ENCODE results near the gene TPBGL.

DNA sequence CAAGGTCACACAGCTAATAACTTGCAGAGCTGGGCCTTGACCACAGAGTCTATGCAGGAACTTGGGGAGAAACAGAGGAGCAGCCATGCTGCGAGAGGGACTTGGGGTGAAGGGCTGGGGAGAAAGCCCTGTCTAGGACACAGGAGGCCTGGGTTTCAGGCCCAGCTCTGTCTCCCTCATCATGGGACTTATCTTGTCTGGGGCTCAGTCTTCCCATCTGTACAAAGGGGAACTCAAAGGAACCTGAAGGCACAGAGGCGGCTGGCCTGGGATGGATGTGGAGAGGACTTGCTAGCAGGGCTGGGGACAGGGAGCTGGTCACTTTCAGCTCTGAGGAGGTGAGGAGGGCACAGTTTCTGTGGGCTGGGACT is 36.9 kb upstream of the TPBGL start:
- TF ChIP-seq POLR2A (IDR thresholded peaks at IDR 0.05; ENCODE audit: low read length) (no peak), GATA1 (IDR thresholded peaks at IDR 0.05; ENCODE audit: low read depth, low read length) (no peak)
